Measurements from ENCODE around the gene OR1N1.
"Not testable (repeated sequence)": the region's sequence is repeated elsewhere in the genome, so short reads cannot be mapped to it uniquely, and the experiment has no call there.

OR1N1 gene, protein sequence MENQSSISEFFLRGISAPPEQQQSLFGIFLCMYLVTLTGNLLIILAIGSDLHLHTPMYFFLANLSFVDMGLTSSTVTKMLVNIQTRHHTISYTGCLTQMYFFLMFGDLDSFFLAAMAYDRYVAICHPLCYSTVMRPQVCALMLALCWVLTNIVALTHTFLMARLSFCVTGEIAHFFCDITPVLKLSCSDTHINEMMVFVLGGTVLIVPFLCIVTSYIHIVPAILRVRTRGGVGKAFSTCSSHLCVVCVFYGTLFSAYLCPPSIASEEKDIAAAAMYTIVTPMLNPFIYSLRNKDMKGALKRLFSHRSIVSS

GRCh38 chr9:122527193-122527592, at the start of gene OR1N1:
TSS of gene OR1N1 (minus strand) at chr9:122527293. CDS start at chr9:122527293, 0 bp downstream.
- no peak for DNase-seq

- DNase-seq: no peak
These were observed 45.4 kb upstream of the OR1N1 start for GRCh38 chr9:122572456-122572855.

GRCh38 chr9:122567901-122568300, 40.8 kb upstream of the OR1N1 start:
- DNase-seq: no peak

- no peak for DNase-seq
These were observed 35.2 kb upstream of the OR1N1 start for GRCh38 chr9:122562134-122562760.

DNA sequence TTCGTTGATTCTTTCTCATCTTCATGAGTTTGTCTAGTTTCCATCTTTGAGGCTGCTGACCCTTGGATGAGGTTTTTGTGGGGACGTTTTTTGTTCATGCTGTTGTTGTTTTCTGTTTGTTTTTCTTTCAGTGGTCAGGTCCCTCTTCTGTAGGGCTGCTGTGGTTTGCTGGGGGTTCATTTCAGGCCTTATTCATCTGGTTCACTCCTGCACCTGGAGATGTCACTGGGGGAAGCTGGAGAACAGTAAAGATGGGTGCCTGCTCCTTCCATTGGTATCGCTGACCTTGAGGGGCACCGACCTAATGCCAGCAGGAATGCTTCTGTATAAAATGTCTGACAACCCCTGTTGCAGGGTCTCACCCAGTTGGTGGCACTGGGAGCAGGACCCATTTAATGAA, 34.4 kb upstream of the OR1N1 start:
- DNase-seq: no peak

GRCh38 chr9:122552812-122553211, 25.7 kb upstream of the OR1N1 start, which contains the start of gene OR1N2:
TSS of gene OR1N2 (plus strand) at chr9:122553112. CDS start at chr9:122553212, 100 bp downstream.
- DNase-seq: no peak

- DNase-seq: no peak
These were observed 24.3 kb upstream of the OR1N1 start for GRCh38 chr9:122551371-122551770.

DNA sequence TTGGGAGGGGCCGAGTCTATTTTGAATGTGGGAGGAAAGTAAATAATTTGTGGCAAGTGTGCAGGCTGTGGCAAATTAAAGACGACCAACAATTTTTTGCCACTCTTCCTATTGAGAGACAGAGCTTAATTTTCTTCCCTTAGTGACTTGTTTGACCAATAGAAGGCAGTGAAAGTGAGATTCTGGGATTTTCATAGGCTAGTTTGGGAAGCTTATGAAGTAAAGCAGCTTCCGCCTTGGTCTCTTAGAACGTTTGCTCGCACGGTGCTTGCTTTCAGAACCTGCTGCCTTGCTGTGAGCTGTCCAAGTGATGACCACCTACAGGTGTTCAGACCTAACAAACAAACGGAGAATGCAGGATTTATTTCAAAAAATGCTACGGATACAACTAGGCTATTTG, 19.1 kb upstream of the OR1N1 start:
- no peak for DNase-seq

GRCh38 chr9:122538757-122539156, 11.7 kb upstream of the OR1N1 start:
- no peak for DNase-seq

DNA sequence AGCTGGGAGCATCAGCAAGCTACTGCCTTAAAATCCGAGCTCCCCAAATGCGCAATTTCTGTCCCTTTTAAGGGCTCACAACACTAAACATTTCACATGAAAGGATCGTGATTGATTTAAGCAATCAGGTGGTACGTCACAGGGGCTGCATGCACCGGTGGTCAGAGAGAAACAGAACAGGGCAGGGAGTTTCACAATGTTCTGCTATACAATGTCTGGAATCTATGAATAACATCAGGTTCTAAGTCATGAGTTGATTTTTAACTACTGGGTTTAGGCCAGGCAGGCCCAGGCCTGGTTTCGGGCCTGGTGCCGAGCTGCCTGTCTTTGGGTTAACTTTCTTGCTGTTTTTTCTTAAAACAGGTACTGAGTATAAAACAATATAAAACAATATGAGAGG, 10.0 kb upstream of the OR1N1 start:
- DNase-seq: not testable (repeated sequence)

- DNase-seq: no peak
These were observed 9.0 kb upstream of the OR1N1 start for GRCh38 chr9:122536134-122536533.

DNA sequence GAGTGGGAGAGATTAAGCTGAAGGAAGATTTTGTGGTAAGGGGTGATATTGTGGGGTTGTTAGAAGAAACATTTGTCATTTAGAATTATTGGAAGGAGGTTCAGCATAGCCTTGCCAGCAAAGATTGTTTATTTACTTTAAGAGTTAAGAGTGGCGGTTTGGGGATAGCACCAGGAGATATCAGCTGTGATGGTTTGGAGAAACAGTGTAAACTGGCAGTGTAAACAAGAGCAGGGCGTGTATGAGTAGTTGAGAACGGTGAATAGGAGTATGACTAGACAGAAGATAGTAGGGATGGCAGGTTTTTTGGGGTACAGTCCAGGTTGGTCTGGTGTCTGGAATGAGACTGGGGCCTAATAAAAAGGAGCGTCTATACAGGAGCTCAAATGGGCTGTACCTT, 4.1 kb upstream of the OR1N1 start:
- DNase-seq: not testable (repeated sequence)

GRCh38 chr9:122526602-122527001, 491 bp downstream of the OR1N1 start:
- DNase-seq: no peak

DNA sequence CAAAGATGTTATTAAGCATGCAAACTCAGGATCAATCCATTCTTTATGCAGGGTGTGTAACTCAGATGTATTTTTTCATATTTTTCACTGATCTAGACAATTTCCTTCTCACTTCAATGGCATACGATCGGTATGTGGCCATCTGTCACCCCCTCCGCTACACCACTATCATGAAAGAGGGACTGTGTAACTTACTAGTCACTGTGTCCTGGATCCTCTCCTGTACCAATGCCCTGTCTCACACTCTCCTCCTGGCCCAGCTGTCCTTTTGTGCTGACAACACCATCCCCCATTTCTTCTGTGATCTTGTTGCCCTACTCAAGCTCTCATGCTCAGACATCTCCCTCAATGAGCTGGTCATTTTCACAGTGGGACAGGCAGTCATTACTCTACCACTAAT, 7.7 kb downstream of the OR1N1 start:
- DNase-seq: no peak

DNA sequence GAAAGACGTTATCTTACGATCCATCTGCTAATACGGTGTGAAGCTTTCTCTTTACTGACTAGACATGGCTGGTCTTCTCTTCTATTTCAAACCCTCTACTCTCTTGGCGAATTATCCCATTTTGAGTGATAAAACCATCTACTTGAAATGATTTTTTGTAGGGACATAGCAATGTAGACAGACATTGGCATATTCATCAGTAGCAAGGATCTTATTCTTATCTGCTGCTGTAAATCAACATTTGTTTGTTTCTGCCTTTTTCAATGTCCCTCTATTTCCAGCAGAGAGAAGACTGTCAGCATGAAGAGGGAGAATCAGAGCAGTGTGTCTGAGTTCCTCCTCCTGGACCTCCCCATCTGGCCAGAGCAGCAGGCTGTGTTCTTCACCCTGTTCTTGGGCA, 8.3 kb downstream of the OR1N1 start, which contains the start of gene OR1J4:
OR1J4 (plus strand) TSS at position 301 of the 400 bp plus-strand sequence; CDS start at position 301, 0 bp downstream.
- DNase-seq: no peak

DNA sequence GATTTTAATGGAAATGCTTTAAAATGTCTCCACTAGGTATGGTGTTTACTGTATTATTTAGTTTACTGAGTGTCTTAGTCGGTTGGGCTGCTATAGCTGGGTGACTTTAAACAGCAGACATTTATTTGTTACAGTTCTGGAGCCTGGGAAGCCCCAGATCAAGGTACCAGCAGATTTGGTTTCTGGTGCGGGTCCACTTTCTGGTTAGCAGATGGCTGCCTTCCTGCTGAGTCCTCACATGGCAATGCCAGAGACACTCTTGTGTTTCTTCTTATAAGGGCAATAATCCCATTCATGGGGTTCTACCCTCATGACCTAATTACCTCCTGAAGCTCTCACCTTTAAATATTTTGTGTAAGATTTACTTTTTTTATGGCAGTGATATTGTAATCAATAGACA, 8.9 kb downstream of the OR1N1 start:
- no peak for DNase-seq

DNA sequence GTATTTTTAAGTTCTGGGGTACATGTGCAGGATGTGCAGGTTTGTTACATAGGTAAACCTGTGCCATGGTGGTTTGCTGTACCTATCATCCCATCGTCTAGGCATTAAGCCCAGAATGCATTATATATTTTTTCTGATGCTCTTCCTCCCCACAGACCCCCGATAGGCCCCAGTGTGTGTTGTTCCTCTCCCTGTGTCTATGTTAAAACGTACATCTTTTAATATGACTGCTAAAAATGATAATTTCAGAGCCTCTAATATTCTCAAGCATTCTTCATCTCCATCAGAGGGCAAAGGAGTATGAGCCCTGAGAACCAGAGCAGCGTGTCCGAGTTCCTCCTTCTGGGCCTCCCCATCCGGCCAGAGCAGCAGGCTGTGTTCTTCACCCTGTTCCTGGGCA, 16.6 kb downstream of the OR1N1 start, which contains the start of gene OR1J2:
OR1J2 (plus strand) TSS at position 301 of the 400 bp plus-strand sequence; CDS start at position 301, 0 bp downstream.
- no peak for DNase-seq

DNA sequence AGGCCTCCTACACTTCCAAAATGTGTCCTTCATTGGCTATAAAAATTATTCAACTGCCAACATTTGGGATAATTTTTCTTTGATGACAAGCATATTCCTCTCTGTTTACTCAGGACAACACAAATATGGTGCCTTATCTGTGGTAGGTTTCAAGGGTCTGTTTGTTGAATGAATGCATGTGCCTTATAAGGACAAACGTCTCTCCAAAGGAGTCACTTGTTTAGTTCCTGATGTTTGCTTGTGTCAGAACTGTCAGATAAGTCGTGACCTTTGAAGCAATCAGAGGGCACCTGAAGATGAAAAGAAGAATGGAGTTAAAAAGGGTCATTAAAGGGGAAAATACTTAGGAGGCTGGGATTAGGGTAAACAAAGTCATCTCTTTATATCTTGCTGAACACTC, 20.1 kb downstream of the OR1N1 start:
- no peak for DNase-seq

GRCh38 chr9:122498883-122499288, 28.2 kb downstream of the OR1N1 start:
- DNase-seq: no peak

GRCh38 chr9:122479062-122479461, 48.0 kb downstream of the OR1N1 start:
- DNase-seq: no peak

DNA sequence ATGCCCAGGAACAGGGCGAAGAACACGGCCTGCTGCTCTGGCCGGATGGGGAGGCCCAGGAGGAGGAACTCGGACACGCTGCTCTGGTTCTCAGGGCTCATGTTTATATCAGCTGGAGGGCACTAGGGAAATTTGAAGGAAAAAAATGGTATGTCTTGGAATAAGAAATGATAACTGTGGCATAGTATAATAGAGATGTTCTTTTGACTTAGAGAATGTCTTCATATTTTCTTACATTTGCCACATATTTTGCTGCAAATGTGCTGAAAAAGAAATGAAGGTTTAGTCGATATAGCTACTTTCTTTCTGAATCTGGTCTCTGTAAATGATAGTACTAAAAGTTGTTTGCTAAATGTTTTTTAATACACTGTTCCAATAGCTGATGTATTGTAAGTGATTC, 49.3 kb downstream of the OR1N1 start, which contains the start of gene OR1J1:
OR1J1 (minus strand) TSS at position 101 of the 400 bp plus-strand sequence; CDS start at position 101, 0 bp downstream.
- no peak for DNase-seq

DNA sequence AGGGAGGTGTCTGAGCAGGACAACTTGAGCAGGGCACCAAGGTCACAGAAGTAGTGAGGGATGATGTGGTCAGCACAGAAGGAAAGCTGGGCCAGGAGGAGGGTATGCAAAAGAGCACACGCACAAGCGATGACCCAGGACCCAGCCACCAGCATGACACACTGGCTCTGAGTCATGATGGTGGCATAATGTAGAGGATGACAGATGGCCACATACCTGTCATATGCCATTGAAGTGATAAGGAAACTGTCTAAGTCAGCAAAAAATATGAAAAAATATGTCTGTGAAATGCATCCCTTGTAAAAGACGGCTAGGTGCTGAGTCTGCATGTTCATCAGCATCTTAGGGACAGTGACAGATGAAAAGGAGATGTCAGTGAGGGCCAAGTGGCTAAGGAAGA, 49.7 kb downstream of the OR1N1 start:
- DNase-seq: no peak
